Nephron (organoid): ENCODE data around the gene NLRP8.

ENCODE experiments used
- H3K27ac Mint-ChIP-seq, 3 experiments: 2 replicates each; pipeline ENCODE4 v1.8.0; 2020; ENCODE audit warnings: mixed read lengths in 3 of 3, mild to moderate bottlenecking in 2 of 3, moderate library complexity in 1 of 3
- H3K27me3 Mint-ChIP-seq: 2 replicates; pipeline ENCODE4 v1.8.0; 2021; ENCODE audit warnings: low read depth, mild to moderate bottlenecking, moderate library complexity, mixed read lengths
- H3K36me3 Mint-ChIP-seq: 2 replicates; pipeline ENCODE4 v1.8.0; 2020; ENCODE audit warnings: low read depth, mixed read lengths
- H3K4me1 Mint-ChIP-seq: 2 replicates; pipeline ENCODE4 v1.8.0; 2020; ENCODE audit warnings: mixed read lengths
- H3K4me3 Mint-ChIP-seq, 3 experiments: 2 replicates each; pipeline ENCODE4 v1.8.0; 2020; ENCODE audit warnings: mild to moderate bottlenecking in 3 of 3, mixed read lengths in 3 of 3, moderate library complexity in 2 of 3
- H3K9me3 Mint-ChIP-seq: 2 replicates; pipeline ENCODE4 v1.8.0; 2020; ENCODE audit warnings: mixed read lengths
- TF ChIP-seq, protein P1 (sequence below), 3 experiments: fragments of 200-600 bp; sonication (generic); IDR thresholded peaks; one replicate each; pipeline ENCODE4 v1.5.0; 2021; ENCODE audit warnings: antibody characterized with exemption in 3 of 3; ENCODE audit not compliant: unreplicated experiment in 3 of 3

The NLRP8 gene

DNA sequence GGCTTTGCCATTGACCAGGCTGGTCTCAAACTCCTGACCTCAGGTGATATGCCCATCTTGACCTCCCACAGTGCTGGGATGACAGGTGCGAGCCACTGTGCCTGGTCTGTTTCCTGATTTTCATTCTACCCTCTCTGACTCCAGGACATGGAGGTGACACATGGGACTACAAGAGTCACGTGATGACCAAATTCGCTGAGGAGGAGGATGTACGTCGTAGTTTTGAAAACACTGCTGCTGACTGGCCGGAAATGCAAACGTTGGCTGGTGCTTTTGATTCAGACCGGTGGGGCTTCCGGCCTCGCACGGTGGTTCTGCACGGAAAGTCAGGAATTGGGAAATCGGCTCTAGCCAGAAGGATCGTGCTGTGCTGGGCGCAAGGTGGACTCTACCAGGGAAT, 79.1 kb downstream of the NLRP8 start:
- Mint-ChIP-seq H3K9me3 (peaks cover 45% of the 10 kb centered on the region), H3K27ac (no peak overlapping the region), H3K36me3 (peaks cover 6% of the 10 kb centered on the region), H3K4me1 (no peaks in the 10 kb centered on the region), H3K27me3 (no peaks in the 10 kb centered on the region), H3K4me3 (no peak overlapping the region)
- TF ChIP-seq, protein P1, sequence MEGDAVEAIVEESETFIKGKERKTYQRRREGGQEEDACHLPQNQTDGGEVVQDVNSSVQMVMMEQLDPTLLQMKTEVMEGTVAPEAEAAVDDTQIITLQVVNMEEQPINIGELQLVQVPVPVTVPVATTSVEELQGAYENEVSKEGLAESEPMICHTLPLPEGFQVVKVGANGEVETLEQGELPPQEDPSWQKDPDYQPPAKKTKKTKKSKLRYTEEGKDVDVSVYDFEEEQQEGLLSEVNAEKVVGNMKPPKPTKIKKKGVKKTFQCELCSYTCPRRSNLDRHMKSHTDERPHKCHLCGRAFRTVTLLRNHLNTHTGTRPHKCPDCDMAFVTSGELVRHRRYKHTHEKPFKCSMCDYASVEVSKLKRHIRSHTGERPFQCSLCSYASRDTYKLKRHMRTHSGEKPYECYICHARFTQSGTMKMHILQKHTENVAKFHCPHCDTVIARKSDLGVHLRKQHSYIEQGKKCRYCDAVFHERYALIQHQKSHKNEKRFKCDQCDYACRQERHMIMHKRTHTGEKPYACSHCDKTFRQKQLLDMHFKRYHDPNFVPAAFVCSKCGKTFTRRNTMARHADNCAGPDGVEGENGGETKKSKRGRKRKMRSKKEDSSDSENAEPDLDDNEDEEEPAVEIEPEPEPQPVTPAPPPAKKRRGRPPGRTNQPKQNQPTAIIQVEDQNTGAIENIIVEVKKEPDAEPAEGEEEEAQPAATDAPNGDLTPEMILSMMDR (IDR thresholded peaks at IDR 0.05; ENCODE audit: unreplicated experiment in 3 of 3) = no peak
